Measurements from ENCODE around the gene KIF5A. TPM values are rescaled to one million over a fixed set of nuclear protein-coding genes. Genes with fewer than 3 reads are reported as not detected.

KIF5A gene
- total and polyA plus RNA-seq, 2 of the 13 experiments (the other 11 are each of a cell fraction or from before 2014, with no cell fraction given) = 1.6 to 11.9 TPM

GRCh38 chr12:57546438-57547287, 3.2 kb upstream of the KIF5A start, which contains the start of gene DCTN2 (continued):
- TF ChIP-seq TEF (CRISPR knock-in tag; IDR thresholded peaks at IDR 0.05) (no peak), FOXK1 (CRISPR knock-in tag; IDR thresholded peaks at IDR 0.05; ENCODE audit: borderline replicate concordance, low read depth) (no peak), ZNF235 (CRISPR knock-in tag; IDR thresholded peaks at IDR 0.05; ENCODE audit: borderline replicate concordance) (no peak), GMEB1 (CRISPR knock-in tag; IDR thresholded peaks at IDR 0.05; ENCODE audit: borderline replicate concordance) (peak; percentile 50; the same call in 1 of the 2 replicates), SALL2 (CRISPR knock-in tag; IDR thresholded peaks at IDR 0.05) (no peak), GTF3A (CRISPR knock-in tag; conservative IDR thresholded peaks at IDR 0.05) (no peak), ZBTB14 (CRISPR knock-in tag; IDR thresholded peaks at IDR 0.05) (no peak), ZNF619 (CRISPR knock-in tag; IDR thresholded peaks at IDR 0.05) (0 out of 2 replicates have a peak, but pooled peaks have one; percentile 45), HBP1 (CRISPR knock-in tag; IDR thresholded peaks at IDR 0.05; ENCODE audit: low read depth) (no peak), ZSCAN21 (CRISPR knock-in tag; IDR thresholded peaks at IDR 0.05; ENCODE audit: borderline replicate concordance) (no peak), JUND (CRISPR knock-in tag; IDR thresholded peaks at IDR 0.05) (no peak), GFI1 (CRISPR knock-in tag; IDR thresholded peaks at IDR 0.05; ENCODE audit: borderline replicate concordance) (no peak), DR1 (CRISPR knock-in tag; IDR thresholded peaks at IDR 0.05) (no peak), ZNF549 (CRISPR knock-in tag; IDR thresholded peaks at IDR 0.05) (no peak), ISL2 (CRISPR knock-in tag; IDR thresholded peaks at IDR 0.05) (no peak), ZNF589 (CRISPR knock-in tag; conservative IDR thresholded peaks at IDR 0.05) (no peak), KLF6 (CRISPR knock-in tag; IDR thresholded peaks at IDR 0.05) (no peak; the same call in 1 of the 2 replicates), ZNF652 (CRISPR knock-in tag; IDR thresholded peaks at IDR 0.05; ENCODE audit: borderline replicate concordance, low read depth) (no peak), ZBTB44 (CRISPR knock-in tag; IDR thresholded peaks at IDR 0.05) (no peak), NFE2L2 (IDR thresholded peaks at IDR 0.05; ENCODE audit: low read length) (no peak), ELF4 (CRISPR knock-in tag; IDR thresholded peaks at IDR 0.05; ENCODE audit: borderline replicate concordance) (no peak), ARID2 (CRISPR knock-in tag; IDR thresholded peaks at IDR 0.05; ENCODE audit: borderline replicate concordance) (no peak)
